HG03066 (cell line): ENCODE data around the gene HELQ.
A peak's percentile ranks its signal among the peaks of the same experiment; 100 is the strongest.
"Not testable (repeated sequence)": the region's sequence is repeated elsewhere in the genome, so short reads cannot be mapped to it uniquely, and the experiment has no call there.

Experiments used
- ATAC-seq: cut with Tn5 transposase; IDR thresholded peaks from one replicate; pipeline ENCODE4 v1.9.1; 2021; ENCODE audit warnings: low read depth; ENCODE audit not compliant: unreplicated experiment

The HELQ gene, protein sequence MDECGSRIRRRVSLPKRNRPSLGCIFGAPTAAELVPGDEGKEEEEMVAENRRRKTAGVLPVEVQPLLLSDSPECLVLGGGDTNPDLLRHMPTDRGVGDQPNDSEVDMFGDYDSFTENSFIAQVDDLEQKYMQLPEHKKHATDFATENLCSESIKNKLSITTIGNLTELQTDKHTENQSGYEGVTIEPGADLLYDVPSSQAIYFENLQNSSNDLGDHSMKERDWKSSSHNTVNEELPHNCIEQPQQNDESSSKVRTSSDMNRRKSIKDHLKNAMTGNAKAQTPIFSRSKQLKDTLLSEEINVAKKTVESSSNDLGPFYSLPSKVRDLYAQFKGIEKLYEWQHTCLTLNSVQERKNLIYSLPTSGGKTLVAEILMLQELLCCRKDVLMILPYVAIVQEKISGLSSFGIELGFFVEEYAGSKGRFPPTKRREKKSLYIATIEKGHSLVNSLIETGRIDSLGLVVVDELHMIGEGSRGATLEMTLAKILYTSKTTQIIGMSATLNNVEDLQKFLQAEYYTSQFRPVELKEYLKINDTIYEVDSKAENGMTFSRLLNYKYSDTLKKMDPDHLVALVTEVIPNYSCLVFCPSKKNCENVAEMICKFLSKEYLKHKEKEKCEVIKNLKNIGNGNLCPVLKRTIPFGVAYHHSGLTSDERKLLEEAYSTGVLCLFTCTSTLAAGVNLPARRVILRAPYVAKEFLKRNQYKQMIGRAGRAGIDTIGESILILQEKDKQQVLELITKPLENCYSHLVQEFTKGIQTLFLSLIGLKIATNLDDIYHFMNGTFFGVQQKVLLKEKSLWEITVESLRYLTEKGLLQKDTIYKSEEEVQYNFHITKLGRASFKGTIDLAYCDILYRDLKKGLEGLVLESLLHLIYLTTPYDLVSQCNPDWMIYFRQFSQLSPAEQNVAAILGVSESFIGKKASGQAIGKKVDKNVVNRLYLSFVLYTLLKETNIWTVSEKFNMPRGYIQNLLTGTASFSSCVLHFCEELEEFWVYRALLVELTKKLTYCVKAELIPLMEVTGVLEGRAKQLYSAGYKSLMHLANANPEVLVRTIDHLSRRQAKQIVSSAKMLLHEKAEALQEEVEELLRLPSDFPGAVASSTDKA

DNA sequence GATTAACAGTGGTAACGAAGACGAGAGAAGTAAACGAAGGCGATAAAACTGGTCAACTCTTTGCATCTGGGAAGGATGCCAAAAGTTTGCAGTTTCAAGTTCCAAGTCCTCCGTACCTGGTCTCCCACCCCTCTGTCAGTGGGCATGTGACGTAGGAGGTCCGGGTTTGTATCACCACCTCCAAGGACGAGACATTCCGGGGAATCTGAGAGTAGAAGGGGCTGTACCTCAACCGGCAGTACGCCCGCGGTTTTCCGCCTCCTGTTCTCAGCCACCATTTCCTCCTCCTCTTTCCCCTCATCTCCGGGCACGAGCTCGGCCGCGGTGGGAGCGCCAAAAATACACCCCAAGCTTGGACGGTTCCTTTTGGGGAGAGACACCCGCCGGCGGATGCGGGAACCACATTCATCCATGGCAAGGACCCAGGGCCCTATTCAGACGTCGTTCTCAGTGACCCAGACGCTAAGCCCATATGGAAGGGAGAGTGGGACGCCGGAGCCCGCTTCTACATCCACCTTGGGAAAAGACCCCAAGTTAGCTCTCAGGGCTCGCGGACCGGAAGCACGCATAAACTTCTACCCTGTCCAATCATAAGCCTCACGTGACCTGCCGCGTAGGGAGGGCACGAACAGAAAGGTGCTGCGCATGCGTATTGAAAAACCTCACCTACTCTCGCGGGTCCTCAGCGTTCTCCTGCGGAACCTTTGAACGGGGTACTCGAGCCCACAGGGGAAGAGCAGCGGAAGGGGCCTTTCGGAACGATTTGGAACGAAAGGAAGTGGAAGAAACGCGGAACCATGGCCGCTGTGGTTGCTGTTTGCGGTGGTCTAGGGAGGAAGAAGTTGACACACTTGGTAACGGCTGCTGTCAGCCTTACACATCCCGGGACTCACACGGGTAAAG, at the start of gene HELQ, which contains the start of gene MRPS18C:
HELQ (minus strand) TSS at position 543 of the 903 bp plus-strand sequence; CDS start at position 413, 130 bp downstream.
MRPS18C (plus strand) TSS at position 778 of the 903 bp plus-strand sequence; CDS start at position 798, 20 bp downstream.
- peak; percentile 95 for ATAC-seq

DNA sequence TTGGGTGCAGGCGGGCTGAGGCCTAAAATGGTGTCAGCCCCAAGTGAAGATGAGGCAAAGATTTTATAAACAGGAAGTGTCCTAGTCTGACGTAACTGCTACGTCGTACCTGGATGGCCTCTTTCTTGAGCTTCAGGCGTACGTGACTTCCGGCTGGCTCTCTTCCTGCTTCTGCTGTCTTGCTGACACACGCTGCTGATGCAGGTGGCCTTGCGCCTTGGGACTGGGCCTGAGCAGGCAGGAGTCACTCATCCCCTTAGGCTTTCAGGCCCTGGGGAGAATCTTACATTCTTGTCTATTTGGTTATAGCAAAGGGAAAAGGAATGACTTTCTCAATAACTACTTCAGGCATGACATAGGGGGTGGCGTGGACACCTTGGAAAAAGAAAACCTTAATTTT, 49.4 kb upstream of the HELQ start:
- no peak for ATAC-seq

DNA sequence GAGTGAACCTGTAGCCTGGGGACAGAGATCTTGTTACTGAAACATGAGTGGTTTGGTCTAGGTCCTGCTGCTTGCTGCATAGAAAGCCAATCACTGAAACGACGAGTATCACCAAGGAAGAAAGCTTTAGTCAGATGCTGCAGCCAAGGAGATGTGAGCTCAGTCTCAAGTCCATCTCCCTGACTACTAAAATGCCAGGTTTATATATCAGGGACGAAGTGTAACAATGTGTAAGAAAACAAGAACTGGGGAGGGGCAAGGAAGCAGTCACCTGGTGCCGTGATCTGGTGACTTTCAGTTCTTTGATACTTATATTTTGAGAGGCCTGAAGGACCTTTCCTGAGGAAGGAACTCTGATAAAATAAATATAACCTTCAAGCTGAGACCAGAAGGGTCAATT, 48.9 kb upstream of the HELQ start:
- ATAC-seq, result no peak

DNA sequence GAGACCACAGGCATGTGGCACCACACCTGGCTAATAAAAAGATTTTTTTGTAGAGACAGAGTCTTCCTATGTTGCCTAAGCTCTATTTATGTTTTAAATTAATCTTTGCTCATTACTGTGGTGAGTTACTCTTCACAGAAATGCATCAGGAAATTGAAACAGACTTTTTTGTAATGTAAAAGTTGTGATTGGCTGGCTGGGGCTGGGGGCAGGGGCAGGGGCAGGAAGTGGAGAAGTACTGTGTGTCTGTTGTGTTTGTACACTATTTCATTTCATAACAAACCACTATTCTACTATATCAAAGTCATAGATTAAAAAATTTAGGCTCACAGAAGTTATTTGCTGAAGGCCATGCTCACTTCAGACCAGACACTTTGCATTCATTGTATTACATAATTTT, 48.4 kb upstream of the HELQ start:
- no peak for ATAC-seq

DNA sequence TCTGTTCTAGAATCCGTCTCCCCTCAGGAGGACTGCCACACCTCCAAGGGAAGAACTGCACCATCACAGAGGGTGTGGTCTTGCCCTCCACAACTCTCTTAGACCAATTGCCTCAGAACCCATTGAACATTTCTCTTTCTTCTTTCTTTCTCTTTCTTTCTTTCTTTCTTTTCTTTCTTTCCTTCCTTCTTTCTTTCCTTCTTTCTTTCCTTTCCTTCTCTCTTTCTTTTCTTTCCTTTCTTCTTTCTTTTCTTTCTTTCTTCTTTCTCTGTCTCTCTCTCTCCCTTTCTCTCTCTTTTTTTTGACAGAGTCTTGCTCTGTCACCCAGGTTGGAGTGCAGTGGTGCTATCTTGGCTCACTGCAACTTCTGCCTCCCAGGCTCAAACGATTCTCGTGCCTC, 46.0 kb upstream of the HELQ start:
- not testable (repeated sequence) for ATAC-seq

DNA sequence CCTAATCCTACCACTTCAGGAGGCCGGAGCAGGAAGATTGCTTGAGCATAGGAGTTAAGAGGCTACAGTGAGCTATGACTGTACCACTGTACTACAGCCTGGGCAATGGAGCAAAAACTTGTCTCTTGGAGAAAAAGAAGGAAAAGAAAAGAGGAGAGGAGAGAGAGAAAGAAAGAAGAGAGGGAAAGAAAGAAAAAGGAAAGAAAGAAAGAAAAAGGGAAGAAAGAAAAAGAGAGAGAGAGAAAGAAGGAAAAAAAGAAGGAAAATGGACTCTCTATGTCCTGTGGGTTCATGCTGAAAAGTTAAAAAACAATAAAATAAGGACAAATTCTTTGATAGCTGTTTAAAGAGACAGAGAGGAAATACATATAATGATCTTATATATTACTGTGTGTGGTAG, 42.6 kb upstream of the HELQ start:
- ATAC-seq, result no peak

DNA sequence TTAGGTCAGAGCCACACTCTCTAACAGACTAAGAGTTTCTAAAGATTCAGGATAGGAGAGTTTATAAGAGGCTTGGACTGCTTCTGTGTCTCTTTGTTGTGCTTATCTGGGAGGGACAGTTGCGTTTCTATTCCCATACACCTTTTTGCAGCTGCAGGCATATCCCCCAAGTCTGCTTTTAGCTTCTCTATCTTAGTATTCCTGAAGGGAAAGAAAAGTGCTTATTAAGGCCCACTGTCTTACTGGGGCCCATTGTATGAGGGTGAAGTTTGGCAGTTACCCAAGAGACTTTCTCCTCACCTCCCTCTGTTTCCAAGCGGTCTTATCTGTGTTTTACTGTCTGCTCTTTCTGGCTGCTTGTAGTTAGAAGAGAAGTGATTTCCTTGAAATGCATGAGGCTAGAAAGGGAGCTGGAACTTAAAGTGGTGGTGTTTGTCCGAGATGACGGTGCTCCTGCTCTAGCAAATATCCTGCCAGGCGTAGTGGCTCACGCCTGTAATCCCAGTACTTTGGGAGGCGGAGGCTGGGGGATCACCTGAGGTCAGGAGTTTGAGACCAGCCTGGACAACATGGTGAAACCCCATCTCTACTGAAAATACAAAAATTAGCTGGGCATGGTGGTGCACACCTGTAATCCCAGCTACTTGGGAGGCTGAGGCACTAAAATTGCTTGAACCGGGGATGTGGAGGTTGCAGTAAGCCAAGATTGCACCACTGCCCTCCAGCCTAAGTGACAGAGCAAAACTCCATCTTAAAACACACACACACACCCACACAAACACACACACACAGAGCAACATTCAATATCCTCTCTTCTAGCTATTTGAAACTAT, 40.7 kb upstream of the HELQ start:
- not testable (repeated sequence) for ATAC-seq

DNA sequence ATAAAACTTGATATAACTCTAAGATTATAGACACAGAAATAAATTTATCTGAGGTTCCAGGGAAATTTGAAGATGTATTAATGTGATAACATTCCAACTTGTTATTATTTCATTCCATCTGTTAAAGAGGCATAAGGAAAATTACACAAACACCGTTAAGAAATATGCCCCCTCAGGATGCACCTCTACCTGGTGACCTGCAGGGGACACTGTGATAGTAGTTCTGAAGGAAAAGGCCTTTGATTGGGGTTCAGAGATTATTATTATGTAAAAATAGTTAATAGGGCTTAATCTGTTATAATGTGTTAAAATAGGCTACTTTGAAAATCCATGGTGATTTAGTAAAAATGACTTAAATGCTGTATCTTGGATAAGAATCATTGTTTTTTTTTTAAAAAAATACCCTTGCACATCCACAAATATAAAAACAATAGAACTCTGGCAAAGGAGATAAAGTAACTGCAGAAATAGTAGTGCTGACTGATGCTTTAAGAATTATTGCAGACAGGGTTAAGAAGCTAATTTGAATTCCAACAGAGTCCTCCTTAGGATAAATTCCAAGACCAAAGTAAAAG, 35.3 kb upstream of the HELQ start:
- ATAC-seq, result peak; percentile 70

DNA sequence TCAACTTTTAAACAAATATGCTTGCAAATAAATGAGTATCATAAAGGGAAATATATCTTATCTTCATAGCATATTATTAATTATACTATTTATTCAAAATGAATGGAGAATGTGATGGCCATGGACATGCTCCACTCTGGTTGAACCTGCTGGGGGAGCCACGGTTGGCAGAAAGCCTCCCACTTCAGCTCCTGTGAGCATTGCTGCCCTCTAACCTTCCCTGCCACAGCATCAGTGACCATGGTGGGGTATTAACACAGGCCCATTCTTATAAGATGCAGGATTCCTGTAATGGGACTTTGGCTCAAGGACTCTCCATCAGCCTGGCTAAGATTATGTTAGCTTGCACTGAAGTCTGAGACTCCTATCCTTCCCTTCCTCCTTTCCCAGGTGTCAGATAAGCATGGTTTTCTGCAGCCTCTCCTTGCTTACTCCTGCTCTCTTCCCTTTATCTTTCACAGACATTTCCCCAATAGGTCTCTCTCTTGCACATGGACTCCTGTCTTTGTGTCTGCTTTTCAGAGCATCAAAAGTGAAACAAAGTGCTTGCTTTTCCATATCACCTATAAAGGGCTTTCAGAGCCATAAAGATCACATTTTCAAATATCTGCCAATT, 34.2 kb upstream of the HELQ start:
- ATAC-seq, result no peak

DNA sequence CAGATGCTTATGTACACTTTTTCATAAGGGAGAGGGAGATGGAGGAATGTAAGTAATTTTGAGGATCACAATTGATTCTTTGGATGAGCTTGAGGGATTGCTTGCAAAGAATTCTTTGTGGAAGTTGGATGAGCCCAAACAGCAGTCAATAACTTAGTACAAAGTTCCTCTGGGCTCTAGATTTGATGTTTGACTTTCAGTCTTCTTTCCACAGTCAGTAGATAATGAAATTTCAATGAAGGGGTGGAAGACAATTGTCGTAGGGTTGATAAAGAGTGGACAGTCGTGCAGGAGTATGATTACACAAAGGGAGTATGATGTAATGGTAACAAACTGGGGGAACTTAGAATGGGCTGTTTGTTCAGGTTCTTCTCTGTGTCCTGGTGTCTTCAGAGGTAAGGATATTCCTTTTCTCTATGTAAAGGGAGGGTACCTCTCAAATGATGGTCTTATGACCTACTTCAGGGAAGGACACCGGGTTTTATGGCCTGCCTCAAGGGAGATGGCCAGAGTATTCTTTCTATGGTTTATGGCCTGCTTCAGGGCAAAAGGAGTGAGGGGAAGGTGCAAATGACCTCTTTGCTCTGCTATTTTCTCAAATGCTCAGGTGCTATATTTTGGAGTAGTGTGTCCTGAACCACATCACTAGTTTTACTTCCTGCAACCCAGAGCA, 31.0 kb upstream of the HELQ start:
- ATAC-seq, result no peak

DNA sequence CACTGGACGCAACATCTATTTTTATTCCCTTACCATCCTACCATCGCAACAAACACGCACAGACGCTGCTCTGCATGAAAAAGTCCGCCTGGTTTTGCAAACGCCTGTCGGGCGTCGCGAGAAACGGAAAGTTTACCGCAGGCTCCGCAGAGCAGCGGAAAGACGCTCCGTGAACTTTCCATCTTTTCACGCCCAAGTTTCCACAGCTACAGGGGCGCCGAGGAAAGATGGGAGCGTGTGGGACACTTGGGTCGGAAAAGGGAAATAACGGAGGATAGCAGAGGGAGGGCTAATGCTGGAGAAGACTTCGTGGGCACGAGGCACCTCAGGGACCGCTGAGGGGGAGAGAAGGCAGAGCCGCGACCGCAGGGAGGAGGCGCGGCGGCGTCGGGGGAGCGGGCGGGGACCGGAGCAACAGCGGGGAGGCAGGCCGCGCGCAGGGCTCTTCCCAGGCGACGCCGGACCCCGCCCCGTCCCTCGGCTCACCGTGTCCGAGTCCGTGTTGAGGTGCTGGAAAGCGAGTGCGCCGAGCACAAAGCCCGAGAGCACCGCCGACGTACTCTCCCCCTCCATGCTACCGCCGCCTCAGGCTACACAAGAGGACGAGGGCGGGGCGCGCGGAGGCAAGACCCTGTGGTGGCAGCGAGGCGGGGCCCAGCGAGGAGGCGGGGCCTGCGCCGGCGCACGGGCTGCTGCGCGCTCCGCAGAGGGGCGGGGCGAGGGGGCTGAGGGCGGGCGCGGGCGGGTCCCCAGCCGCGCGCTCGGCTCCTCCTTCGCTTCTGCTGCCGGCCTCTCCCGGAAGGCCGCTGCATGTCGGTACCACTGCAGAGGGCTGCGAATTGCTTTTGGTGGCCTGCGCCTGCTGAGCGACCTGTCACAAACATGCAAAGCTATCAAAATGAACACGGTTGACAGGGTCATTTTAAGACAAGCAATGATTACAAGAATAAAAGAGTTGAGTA, 29.2 kb upstream of the HELQ start, which contains the start of gene ABRAXAS1:
ABRAXAS1 (minus strand) TSS at position 601 of the 962 bp plus-strand sequence; CDS start at position 573, 28 bp downstream.
- peak; percentile 92 for ATAC-seq

DNA sequence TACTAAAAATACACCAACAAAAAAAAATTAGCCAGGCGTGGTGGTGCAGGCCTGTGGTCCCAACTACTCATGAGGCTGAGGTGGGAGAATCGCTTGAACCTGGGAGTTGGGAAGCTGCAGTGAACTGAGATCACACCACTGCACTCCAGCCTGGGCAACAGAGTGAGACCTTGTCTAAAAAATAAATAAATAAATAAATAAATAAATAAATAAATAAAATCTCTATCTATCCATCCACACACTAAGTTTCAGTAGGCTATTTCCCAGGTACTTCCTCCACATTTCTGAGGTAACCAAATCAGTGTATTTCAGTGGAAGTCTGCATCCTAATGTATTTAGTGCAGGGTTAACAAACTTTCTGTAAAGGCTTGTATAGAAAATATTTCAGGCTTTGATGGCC, 18.3 kb upstream of the HELQ start:
- ATAC-seq, result no peak

DNA sequence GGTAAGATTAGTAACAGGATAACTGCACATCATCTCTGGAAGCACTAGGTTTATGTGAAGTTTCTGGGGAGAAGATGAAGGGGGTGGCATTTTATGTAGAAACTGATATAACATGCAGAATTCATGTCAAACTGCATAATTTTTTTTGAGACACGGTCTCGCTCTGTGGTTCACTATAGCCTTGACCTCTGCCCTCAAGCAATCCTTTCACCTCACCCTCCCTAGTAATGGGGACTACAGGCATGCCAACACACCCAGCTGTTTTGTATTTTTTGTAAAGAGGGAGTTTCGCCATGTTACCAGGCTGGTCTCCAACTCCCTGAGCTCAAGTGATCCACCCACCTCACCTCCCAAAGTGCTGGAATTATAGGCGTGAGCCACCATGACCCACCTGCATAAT, 17.8 kb upstream of the HELQ start:
- no peak for ATAC-seq

DNA sequence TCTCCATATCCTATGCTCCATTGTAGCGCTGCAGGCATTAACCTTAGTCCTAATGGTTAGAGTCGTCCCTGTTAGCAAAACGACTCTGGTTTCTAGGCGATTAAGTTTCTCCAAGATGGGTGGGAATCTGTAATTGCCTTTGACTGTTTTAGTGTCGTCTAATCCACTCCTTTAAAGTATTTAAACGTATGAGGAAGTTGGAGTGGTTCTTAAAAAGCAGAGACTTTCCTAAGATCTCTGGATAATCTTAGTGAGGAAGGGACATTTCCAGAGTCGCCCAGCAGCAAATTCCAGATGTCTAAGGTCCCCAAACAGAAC, 520 bp upstream of the HELQ start:
- ATAC-seq, result no peak

DNA sequence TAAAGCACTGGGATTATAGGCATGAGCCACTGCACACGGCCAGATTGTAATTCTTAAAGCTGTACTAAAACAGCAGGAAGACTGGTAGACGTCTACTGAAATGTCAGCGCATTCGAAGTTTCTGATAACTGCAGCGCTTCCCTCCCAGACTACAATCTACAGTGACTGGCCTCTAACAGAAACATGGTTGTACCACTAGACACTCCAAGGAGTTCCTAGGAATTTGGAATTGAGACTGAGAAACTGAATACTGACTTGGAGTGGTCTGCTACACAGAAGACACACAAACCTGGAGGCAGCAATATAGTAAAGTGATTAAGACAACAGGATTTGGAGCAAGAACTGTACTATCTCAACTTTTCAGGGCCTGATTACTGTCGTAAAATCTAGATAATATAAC, 937 bp downstream of the HELQ start:
- ATAC-seq, result no peak

DNA sequence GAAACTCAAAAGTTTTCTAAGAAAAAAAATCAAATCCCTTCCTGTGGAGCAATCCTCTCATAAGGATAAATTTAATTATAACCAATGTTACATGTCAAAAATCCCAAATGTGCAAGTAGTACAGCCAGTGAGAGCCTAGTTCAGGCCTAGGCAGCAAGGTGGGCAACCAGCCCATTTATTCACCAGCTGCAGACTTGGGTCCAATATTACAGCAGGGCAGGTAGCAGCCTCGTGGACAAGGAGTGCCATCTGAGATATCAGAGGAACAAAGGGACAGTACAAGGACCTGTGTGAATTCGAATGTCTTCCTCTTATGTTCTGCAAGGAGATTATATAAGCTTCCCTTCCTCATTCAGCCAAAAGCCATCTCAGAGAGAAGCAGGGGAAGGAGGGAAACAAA, 6.6 kb downstream of the HELQ start:
- no peak for ATAC-seq

DNA sequence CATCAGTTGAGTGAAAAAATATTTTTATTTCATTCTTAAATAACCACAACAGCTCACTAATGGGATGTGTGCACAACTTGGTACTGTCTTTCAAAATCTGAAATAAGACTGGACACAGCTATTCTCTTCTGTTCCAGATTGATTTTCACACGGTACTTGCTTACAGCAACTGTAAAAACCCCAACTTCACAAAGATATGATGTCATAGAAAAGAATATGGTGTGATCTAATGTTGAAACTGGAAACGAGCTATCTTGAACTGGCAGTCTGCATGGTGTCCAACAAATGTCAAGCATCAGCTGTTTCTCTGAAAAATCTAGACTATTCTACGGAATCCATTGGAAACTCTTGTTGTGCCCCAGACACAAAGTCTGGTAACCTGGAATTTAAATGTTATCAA, 14.7 kb downstream of the HELQ start:
- no peak for ATAC-seq
